ENCODE measurements around the gene GRAMD1B.

Gene GRAMD1B

GRCh38 chr11:123588117-123588863 is 158.2 kb downstream of the GRAMD1B start:
- DNase-seq (ENCODE audit: low spot score): peak; percentile 56

GRCh38 chr11:123588864-123589262 is 158.8 kb downstream of the GRAMD1B start:
- no peak for DNase-seq (ENCODE audit: low spot score)

- no peak for DNase-seq (ENCODE audit: low spot score)
These were observed 160.3 kb downstream of the GRAMD1B start for GRCh38 chr11:123590296-123590912.

GRCh38 chr11:123593570-123593969 is 163.5 kb downstream of the GRAMD1B start:
- no peak for DNase-seq (ENCODE audit: low spot score)

- no peak for DNase-seq (ENCODE audit: low spot score)
These were observed 164.3 kb downstream of the GRAMD1B start for GRCh38 chr11:123594188-123594901.

- DNase-seq (ENCODE audit: low spot score): no peak
These were observed 164.9 kb downstream of the GRAMD1B start for GRCh38 chr11:123594921-123595320.

- no peak for DNase-seq (ENCODE audit: low spot score)
These were observed 167.8 kb downstream of the GRAMD1B start for GRCh38 chr11:123597859-123598258.

GRCh38 chr11:123601136-123601535 is 171.1 kb downstream of the GRAMD1B start:
- no peak for DNase-seq (ENCODE audit: low spot score)

GRCh38 chr11:123601743-123602142 is 171.7 kb downstream of the GRAMD1B start:
- DNase-seq (ENCODE audit: low spot score): no peak

GRCh38 chr11:123603666-123604065 is 173.6 kb downstream of the GRAMD1B start:
- DNase-seq (ENCODE audit: low spot score): no peak

GRCh38 chr11:123607781-123608180 is 177.7 kb downstream of the GRAMD1B start:
- no peak for DNase-seq (ENCODE audit: low spot score)

- DNase-seq (ENCODE audit: low spot score): no peak
These were observed 178.3 kb downstream of the GRAMD1B start for GRCh38 chr11:123608371-123608770.

- no peak for DNase-seq (ENCODE audit: low spot score)
These were observed 178.9 kb downstream of the GRAMD1B start for GRCh38 chr11:123608945-123609344.

- no peak for DNase-seq (ENCODE audit: low spot score)
These were observed 181.6 kb downstream of the GRAMD1B start for GRCh38 chr11:123611698-123612097.

GRCh38 chr11:123616505-123617198 is 186.6 kb downstream of the GRAMD1B start:
- no peak for DNase-seq (ENCODE audit: low spot score)

GRCh38 chr11:123622576-123622975 is 192.5 kb downstream of the GRAMD1B start:
- no peak for DNase-seq (ENCODE audit: low spot score)

- no peak for DNase-seq (ENCODE audit: low spot score)
These were observed 194.9 kb downstream of the GRAMD1B start for GRCh38 chr11:123624974-123625373.

GRCh38 chr11:123628936-123629683 is 199.0 kb downstream of the GRAMD1B start:
- DNase-seq (ENCODE audit: low spot score): no peak

GRCh38 chr11:123630126-123630608 is 200.1 kb downstream of the GRAMD1B start:
- no peak for DNase-seq (ENCODE audit: low spot score)

- no peak for DNase-seq (ENCODE audit: low spot score)
These were observed 210.0 kb downstream of the GRAMD1B start for GRCh38 chr11:123640029-123640428.

- DNase-seq (ENCODE audit: low spot score): peak; percentile 52
These were observed 210.8 kb downstream of the GRAMD1B start for GRCh38 chr11:123640677-123641494.
